SK-N-SH (cell line): Measurements from ENCODE around the gene RAB3A. TPM values are rescaled to one million over a fixed set of nuclear protein-coding genes. Genes with fewer than 3 reads are reported as not detected.
A peak's percentile ranks its signal among the peaks of the same experiment; 100 is the strongest.

Experiments used
- CTCF ChIA-PET: fragments of 300-600, 350-600 bp; formaldehyde crosslinking; extraction: SDS; loops from one replicate; lab custom pipeline; 2021; lab: Yijun Ruan, JAX
- POLR2A ChIA-PET: fragments of 350-600 bp; sonication (Branson Sonifier 250); formaldehyde crosslinking; extraction: SDS; loops from one replicate; lab custom pipeline; 2020; ENCODE audit warnings: antibody characterized with exemption, inconsistent platforms; lab: Yijun Ruan, JAX
- DNase-seq: peaks from one replicate; pipeline ENCODE4 v3.0.0; 2012
- H2AFZ ChIP-seq: fragments of 200-600 bp; sonication (generic); 2 replicates; pipeline ENCODE4 v1.8.1; 2016; ENCODE audit warnings: antibody characterized with exemption, mild to moderate bottlenecking, low read depth
- H3F3A ChIP-seq: fragments of 200-600 bp; sonication (generic); replicated peaks from 2 replicates; pipeline ENCODE3; 2016; ENCODE audit warnings: antibody characterized with exemption, mild to moderate bottlenecking; ENCODE audit not compliant: insufficient read depth
- H3K27ac ChIP-seq, 2 experiments: fragments of 200-500 bp in 1 of 2; fragments of 200-600 bp in 1 of 2; sonication (Bioruptor generic) in 1 of 2; sonication (generic), shearing (Covaris generic) in 1 of 2; 2 replicates each; pipeline versions ENCODE4 v1.5.1 to v1.6.1; 2014 to 2016; ENCODE audit warnings: low read depth in 2 of 2, inconsistent platforms in 1 of 2, low read length in 1 of 2, mild to moderate bottlenecking in 1 of 2, mixed read lengths in 1 of 2
- H3K27me3 ChIP-seq: fragments of 200-600 bp; sonication (generic), shearing (Covaris generic); 2 replicates; pipeline ENCODE4 v1.6.1; 2016; ENCODE audit warnings: mixed run types; ENCODE audit not compliant: insufficient read depth
- H3K36me3 ChIP-seq, 2 experiments: fragments of 200-500 bp in 1 of 2; fragments of 200-600 bp in 1 of 2; sonication (Bioruptor generic) in 1 of 2; sonication (generic) in 1 of 2; replicated peaks in 1 of 2; 2 replicates each; pipeline versions ENCODE3 to v1.5.1; 2014 to 2016; ENCODE audit warnings: low read length in 1 of 2, mild to moderate bottlenecking in 1 of 2; ENCODE audit not compliant: insufficient read depth in 2 of 2, control insufficient read depth in 1 of 2
- H3K4me1 ChIP-seq, 2 experiments: fragments of 200-500 bp in 1 of 2; fragments of 200-600 bp in 1 of 2; sonication (Bioruptor generic) in 1 of 2; sonication (generic), shearing (Covaris generic) in 1 of 2; 2 replicates each; pipeline versions ENCODE4 v1.5.1 to v1.6.1; 2014 to 2016; ENCODE audit warnings: low read depth in 1 of 2, low read length in 1 of 2, mixed run types in 1 of 2; ENCODE audit not compliant: insufficient read depth in 2 of 2, control insufficient read depth in 1 of 2
- H3K4me2 ChIP-seq: fragments of 200-600 bp; sonication (generic), shearing (Covaris generic); 2 replicates; pipeline ENCODE4 v1.6.1; 2017; ENCODE audit warnings: mixed run types
- H3K4me3 ChIP-seq, 2 experiments: fragments of 200-500 bp in 1 of 2; fragments of 200-600 bp in 1 of 2; sonication (Bioruptor generic) in 1 of 2; sonication (generic), shearing (Covaris generic) in 1 of 2; 2 replicates each; pipeline versions ENCODE4 v1.5.1 to v1.8.1; 2014 to 2016; ENCODE audit warnings: low read depth in 2 of 2, inconsistent platforms in 1 of 2, low read length in 1 of 2, mild to moderate bottlenecking in 1 of 2, mixed read lengths in 1 of 2, moderate library complexity in 1 of 2
- H3K79me2 ChIP-seq: fragments of 200-600 bp; sonication (generic); 2 replicates; pipeline ENCODE4 v1.8.1; 2017; ENCODE audit warnings: mild to moderate bottlenecking; ENCODE audit not compliant: insufficient read depth
- H3K9ac ChIP-seq: fragments of 200-600 bp; sonication (generic); 2 replicates; pipeline ENCODE4 v1.6.1; 2017; ENCODE audit warnings: mixed run types
- H3K9me2 ChIP-seq: fragments of 200-600 bp; sonication (generic); 2 replicates; pipeline ENCODE4 v1.6.1; 2017; ENCODE audit warnings: mixed run types
- H3K9me3 ChIP-seq: fragments of 200-600 bp; sonication (generic); 2 replicates; pipeline ENCODE4 v1.6.1; 2017; ENCODE audit warnings: mixed run types, mild to moderate bottlenecking, moderate library complexity
- H4K20me1 ChIP-seq: fragments of 200-600 bp; sonication (generic); 2 replicates; pipeline ENCODE4 v1.6.1; 2017; ENCODE audit warnings: mild to moderate bottlenecking, mixed run types; ENCODE audit not compliant: insufficient read depth
- CHD2 ChIP-seq: fragments of 150-350 bp; IDR thresholded peaks from 2 replicates; pipeline ENCODE4 v1.6.1; 2018; ENCODE audit warnings: low read length; ENCODE audit not compliant: partially characterized antibody
- FOSL2 ChIP-seq: IDR thresholded peaks from 2 replicates; pipeline ENCODE4 v1.4.0; 2012; ENCODE audit warnings: low read depth, mild to moderate bottlenecking, moderate library complexity, borderline replicate concordance
- FOXJ3 ChIP-seq: sonication (generic); formaldehyde crosslinking; IDR thresholded peaks from 2 replicates; pipeline ENCODE4 v1.5.1; 2020; ENCODE audit warnings: mild to moderate bottlenecking, missing genetic modification reagents
- FOXM1 ChIP-seq: IDR thresholded peaks from 2 replicates; pipeline ENCODE4 v1.4.0; 2012; ENCODE audit warnings: low read depth, mild to moderate bottlenecking
- GABPA ChIP-seq: IDR thresholded peaks from 2 replicates; pipeline ENCODE4 v1.4.0; 2012; ENCODE audit warnings: low read depth, mild to moderate bottlenecking
- GATA2 ChIP-seq: sonication (generic); formaldehyde crosslinking; IDR thresholded peaks from 2 replicates; pipeline ENCODE4 v1.5.0; 2020; ENCODE audit warnings: mild to moderate bottlenecking, missing genetic modification reagents
- IRF3 ChIP-seq: fragments of 150-350 bp; IDR thresholded peaks from 2 replicates; pipeline ENCODE4 v1.6.1; 2016; ENCODE audit warnings: mild to moderate bottlenecking, low read depth, low read length
- JUND ChIP-seq: IDR thresholded peaks from 2 replicates; pipeline ENCODE4 v1.4.0; 2012
- MEF2A ChIP-seq: IDR thresholded peaks from 2 replicates; pipeline ENCODE4 v1.4.0; 2012; ENCODE audit warnings: low read depth, borderline replicate concordance
- MXI1 ChIP-seq: IDR thresholded peaks from 2 replicates; pipeline ENCODE4 v1.6.1; 2012; ENCODE audit warnings: mild to moderate bottlenecking, low read depth, low read length, improper control_type of control experiment
- NFIC ChIP-seq: IDR thresholded peaks from 2 replicates; pipeline ENCODE4 v1.4.0; 2012; ENCODE audit warnings: borderline replicate concordance
- NRF1 ChIP-seq: IDR thresholded peaks from 2 replicates; pipeline ENCODE4 v1.6.1; 2012; ENCODE audit warnings: low read depth, mild to moderate bottlenecking, low read length
- PBX3 ChIP-seq: IDR thresholded peaks from 2 replicates; pipeline ENCODE4; 2012
- POLR2AphosphoS5 ChIP-seq: IDR thresholded peaks from 2 replicates; pipeline ENCODE4 v1.6.1; 2012; ENCODE audit warnings: low read depth, low read length
- RCOR1 ChIP-seq: fragments of 150-350 bp; IDR thresholded peaks from 2 replicates; pipeline ENCODE4 v1.6.1; 2017; ENCODE audit warnings: antibody characterized with exemption, low read length
- RXRA ChIP-seq: IDR thresholded peaks from 2 replicates; pipeline ENCODE4 v1.4.0; 2012; ENCODE audit warnings: low read depth, mild to moderate bottlenecking, borderline replicate concordance
- SIN3A ChIP-seq: IDR thresholded peaks from 2 replicates; pipeline ENCODE4 v1.6.1; 2012; ENCODE audit warnings: low read depth, mild to moderate bottlenecking, low read length, moderate library complexity, borderline replicate concordance
- SMC3 ChIP-seq: IDR thresholded peaks from 2 replicates; pipeline ENCODE4 v1.6.1; 2012; ENCODE audit warnings: low read depth, low read length, improper control_type of control experiment
- TAF1 ChIP-seq: IDR thresholded peaks from 2 replicates; pipeline ENCODE4 v1.6.1; 2012; ENCODE audit warnings: low read depth, mild to moderate bottlenecking, low read length, moderate library complexity, borderline replicate concordance
- TCF12 ChIP-seq: IDR thresholded peaks from 2 replicates; pipeline ENCODE4 v1.4.0; 2012
- TEAD4 ChIP-seq: IDR thresholded peaks from 2 replicates; pipeline ENCODE4 v1.4.0; 2012; ENCODE audit warnings: mild to moderate bottlenecking, borderline replicate concordance; ENCODE audit not compliant: insufficient read depth
- USF2 ChIP-seq: fragments of 150-350 bp; IDR thresholded peaks from 2 replicates; pipeline ENCODE4 v1.6.1; 2017; ENCODE audit warnings: antibody characterized with exemption, low read length, low read depth, borderline replicate concordance
- YY1 ChIP-seq: IDR thresholded peaks from 2 replicates; pipeline ENCODE4 v1.4.0; 2012; ENCODE audit warnings: low read depth, mild to moderate bottlenecking
- WGBS: methylation state at CpG from one replicate; pipeline ENCODE4 v1.1.6; 2017; ENCODE audit warnings: low lambda C conversion rate; 5-methylcytosine and 5-hydroxymethylcytosine counted together
- polyA plus RNA-seq, 3 experiments: library from polyadenylated mRNA; depleted of rRNA; stranded (reverse); fragments of >200 nt; gene quantifications; 2 replicates each; pipeline ENCODE4 v1.2.3, GENCODE V29; 2012
- TF ChIP-seq, protein P1 (sequence below): IDR thresholded peaks from 2 replicates; pipeline ENCODE4 v1.6.1; 2012; ENCODE audit warnings: mild to moderate bottlenecking, low read depth, low read length, moderate library complexity
- TF ChIP-seq, protein P2 (sequence below): IDR thresholded peaks from 2 replicates; pipeline ENCODE4 v1.4.0; 2012; ENCODE audit warnings: low read depth, borderline replicate concordance

RAB3A gene
- polyA plus RNA-seq, 1 of the 3 experiments (the other 2 are of a cell fraction), result 9.7 TPM

GRCh38 chr19:18202778-18203407, 949 bp downstream of the RAB3A start:
- no peaks in the 10 kb centered on the region for H3K9me2 ChIP-seq
- peak overlapping the region; percentile 71; the same call in 1 of the 2 replicates for H2AFZ ChIP-seq
- peak overlapping the region; percentile 71 to 82 for H3K4me3 ChIP-seq
- peaks cover 0 to 5% of the 10 kb centered on the region in 2 experiments for H3K36me3 ChIP-seq
- WGBS, result 58% methylated on average over 2 of the region's 32 CpGs
- H3K4me1 ChIP-seq, result peaks cover 4 to 17% of the 10 kb centered on the region in 2 experiments; a peak in 2 of 4 replicates
- ChIA-PET CTCF (interaction anchor here (1.1 to 20.7 kb wide), 9 partner anchors 10 to 195 kb away, joined by 3 to 505 read pairs (median 6); partner anchors contain the start of genes ARRDC2, JUND, MPV17L2 and PDE4C), POLR2A (interaction anchor here (2.1 kb wide), 1 partner anchor 10 kb away, joined by 5 read pairs; the partner anchor contains the start of gene MPV17L2)
- no peaks in the 10 kb centered on the region for H3K9me3 ChIP-seq
- peak overlapping the region; percentile 94 for H3K4me2 ChIP-seq
- H3K27ac ChIP-seq, result no peak overlapping the region
- no peaks in the 10 kb centered on the region for H4K20me1 ChIP-seq
- H3K79me2 ChIP-seq, result no peaks in the 10 kb centered on the region
- no peak overlapping the region; the same call in 1 of the 2 replicates for H3K9ac ChIP-seq
- H3K27me3 ChIP-seq, result no peaks in the 10 kb centered on the region
- peak; percentile 70 for DNase-seq
- no peaks in the 10 kb centered on the region for H3F3A ChIP-seq
- no peak for TF ChIP-seq FOXJ3
- no peak for TF ChIP-seq CHD2
- TF ChIP-seq RCOR1, result no peak
- no peak for TF ChIP-seq SIN3A
- no peak for TF ChIP-seq JUND
- TF ChIP-seq USF2, result peak; percentile 28; the same call in 1 of the 2 replicates
- peak; percentile 39 for TF ChIP-seq SMC3
- no peak for TF ChIP-seq TAF1
- TF ChIP-seq, protein P1, sequence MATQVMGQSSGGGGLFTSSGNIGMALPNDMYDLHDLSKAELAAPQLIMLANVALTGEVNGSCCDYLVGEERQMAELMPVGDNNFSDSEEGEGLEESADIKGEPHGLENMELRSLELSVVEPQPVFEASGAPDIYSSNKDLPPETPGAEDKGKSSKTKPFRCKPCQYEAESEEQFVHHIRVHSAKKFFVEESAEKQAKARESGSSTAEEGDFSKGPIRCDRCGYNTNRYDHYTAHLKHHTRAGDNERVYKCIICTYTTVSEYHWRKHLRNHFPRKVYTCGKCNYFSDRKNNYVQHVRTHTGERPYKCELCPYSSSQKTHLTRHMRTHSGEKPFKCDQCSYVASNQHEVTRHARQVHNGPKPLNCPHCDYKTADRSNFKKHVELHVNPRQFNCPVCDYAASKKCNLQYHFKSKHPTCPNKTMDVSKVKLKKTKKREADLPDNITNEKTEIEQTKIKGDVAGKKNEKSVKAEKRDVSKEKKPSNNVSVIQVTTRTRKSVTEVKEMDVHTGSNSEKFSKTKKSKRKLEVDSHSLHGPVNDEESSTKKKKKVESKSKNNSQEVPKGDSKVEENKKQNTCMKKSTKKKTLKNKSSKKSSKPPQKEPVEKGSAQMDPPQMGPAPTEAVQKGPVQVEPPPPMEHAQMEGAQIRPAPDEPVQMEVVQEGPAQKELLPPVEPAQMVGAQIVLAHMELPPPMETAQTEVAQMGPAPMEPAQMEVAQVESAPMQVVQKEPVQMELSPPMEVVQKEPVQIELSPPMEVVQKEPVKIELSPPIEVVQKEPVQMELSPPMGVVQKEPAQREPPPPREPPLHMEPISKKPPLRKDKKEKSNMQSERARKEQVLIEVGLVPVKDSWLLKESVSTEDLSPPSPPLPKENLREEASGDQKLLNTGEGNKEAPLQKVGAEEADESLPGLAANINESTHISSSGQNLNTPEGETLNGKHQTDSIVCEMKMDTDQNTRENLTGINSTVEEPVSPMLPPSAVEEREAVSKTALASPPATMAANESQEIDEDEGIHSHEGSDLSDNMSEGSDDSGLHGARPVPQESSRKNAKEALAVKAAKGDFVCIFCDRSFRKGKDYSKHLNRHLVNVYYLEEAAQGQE, result no peak
- no peak for TF ChIP-seq TEAD4
- no peak for TF ChIP-seq PBX3
- TF ChIP-seq IRF3, result no peak
- no peak for TF ChIP-seq YY1
- no peak for TF ChIP-seq NFIC
- peak; percentile 83 for TF ChIP-seq MXI1
- TF ChIP-seq GABPA, result no peak
- no peak for TF ChIP-seq TCF12
- TF ChIP-seq FOXM1, result no peak
- TF ChIP-seq, protein P2, sequence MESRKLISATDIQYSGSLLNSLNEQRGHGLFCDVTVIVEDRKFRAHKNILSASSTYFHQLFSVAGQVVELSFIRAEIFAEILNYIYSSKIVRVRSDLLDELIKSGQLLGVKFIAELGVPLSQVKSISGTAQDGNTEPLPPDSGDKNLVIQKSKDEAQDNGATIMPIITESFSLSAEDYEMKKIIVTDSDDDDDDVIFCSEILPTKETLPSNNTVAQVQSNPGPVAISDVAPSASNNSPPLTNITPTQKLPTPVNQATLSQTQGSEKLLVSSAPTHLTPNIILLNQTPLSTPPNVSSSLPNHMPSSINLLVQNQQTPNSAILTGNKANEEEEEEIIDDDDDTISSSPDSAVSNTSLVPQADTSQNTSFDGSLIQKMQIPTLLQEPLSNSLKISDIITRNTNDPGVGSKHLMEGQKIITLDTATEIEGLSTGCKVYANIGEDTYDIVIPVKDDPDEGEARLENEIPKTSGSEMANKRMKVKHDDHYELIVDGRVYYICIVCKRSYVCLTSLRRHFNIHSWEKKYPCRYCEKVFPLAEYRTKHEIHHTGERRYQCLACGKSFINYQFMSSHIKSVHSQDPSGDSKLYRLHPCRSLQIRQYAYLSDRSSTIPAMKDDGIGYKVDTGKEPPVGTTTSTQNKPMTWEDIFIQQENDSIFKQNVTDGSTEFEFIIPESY, result no peak
- TF ChIP-seq RXRA, result no peak
- TF ChIP-seq GATA2, result no peak
- TF ChIP-seq MEF2A, result no peak
- no peak for TF ChIP-seq FOSL2
- TF ChIP-seq POLR2AphosphoS5, result no peak
- TF ChIP-seq NRF1, result no peak
